CD14-positive monocyte (primary cell): ENCODE data around the gene LRRN4CL. TPM values are rescaled to one million over a fixed set of nuclear protein-coding genes. Genes with fewer than 3 reads are reported as not detected.
A peak's percentile ranks its signal among the peaks of the same experiment; 100 is the strongest.

ENCODE experiments used
- DNase-seq, 3 donors: peaks; one replicate each; pipeline ENCODE4 v3.0.0-alpha.2; 2011 to 2022
- H2AFZ ChIP-seq: 2 replicates; pipeline ENCODE4 v1.6.0; 2012; ENCODE audit warnings: mild to moderate bottlenecking, low read depth, low read length, inconsistent platforms; ENCODE audit not compliant: insufficient read depth, poor library complexity, severe bottlenecking
- H3K27ac ChIP-seq, 2 donors: 1 replicate in 1 of 2; 2 replicates in 1 of 2; pipeline ENCODE4 v1.5.1; 2012 to 2013; ENCODE audit warnings: low read length in 2 of 2, control low read depth in 1 of 2, inconsistent platforms in 1 of 2, low read depth in 1 of 2, mild to moderate bottlenecking in 1 of 2
- H3K27me3 ChIP-seq, 2 donors: one replicate each; pipeline versions ENCODE4 v1.6.0 to v1.6.1; 2011 to 2013; ENCODE audit warnings: low read length in 2 of 2; ENCODE audit not compliant: control insufficient read depth in 2 of 2, insufficient read depth in 2 of 2
- H3K36me3 ChIP-seq, 2 donors: replicated peaks in 1 of 2; 1 replicate in 1 of 2; 2 replicates in 1 of 2; pipeline versions ENCODE4 v1.5.1 to v1.6.1; 2012 to 2013; ENCODE audit warnings: low read length in 2 of 2, control low read depth in 1 of 2, inconsistent platforms in 1 of 2, mild to moderate bottlenecking in 1 of 2; ENCODE audit not compliant: insufficient read depth in 2 of 2, control insufficient read depth in 1 of 2
- H3K4me1 ChIP-seq, 2 donors: 1 replicate in 1 of 2; 2 replicates in 1 of 2; pipeline versions ENCODE4 v1.5.1 to v1.6.1; 2012 to 2013; ENCODE audit warnings: low read length in 2 of 2, control low read depth in 1 of 2, inconsistent platforms in 1 of 2, mild to moderate bottlenecking in 1 of 2, moderate library complexity in 1 of 2; ENCODE audit not compliant: insufficient read depth in 2 of 2, control insufficient read depth in 1 of 2
- H3K4me2 ChIP-seq: replicated peaks from 2 replicates; pipeline ENCODE3; 2012; ENCODE audit warnings: low read length, moderate library complexity, mild to moderate bottlenecking; ENCODE audit not compliant: poor library complexity, severe bottlenecking; ENCODE audit errors: extremely low read depth
- H3K4me3 ChIP-seq, 3 experiments: fragments of 200-600 bp in 1 of 3; sonication (generic) in 1 of 3; replicated peaks in 1 of 3; 1 replicate in 2 of 3; 2 replicates in 1 of 3; pipeline ENCODE4 v1.5.1; 2011 to 2013; ENCODE audit warnings: low read length in 3 of 3, mild to moderate bottlenecking in 3 of 3, control low read depth in 2 of 3, low read depth in 2 of 3, inconsistent platforms in 1 of 3, moderate library complexity in 1 of 3
- H3K79me2 ChIP-seq: 2 replicates; pipeline ENCODE4 v1.6.0; 2012; ENCODE audit warnings: mild to moderate bottlenecking, control low read depth, inconsistent platforms, low read length, moderate library complexity; ENCODE audit not compliant: insufficient read depth
- H3K9ac ChIP-seq: 2 replicates; pipeline ENCODE4 v1.6.0; 2017; ENCODE audit warnings: low read length, mild to moderate bottlenecking; ENCODE audit not compliant: insufficient read depth, poor library complexity, severe bottlenecking
- H3K9me3 ChIP-seq, 2 donors: replicated peaks in 1 of 2; 1 replicate in 1 of 2; 2 replicates in 1 of 2; pipeline versions ENCODE4 v1.5.1 to v1.6.1; 2012 to 2013; ENCODE audit warnings: low read length in 2 of 2, control low read depth in 1 of 2; ENCODE audit not compliant: control insufficient read depth in 1 of 2, insufficient read depth in 1 of 2
- H4K20me1 ChIP-seq: 2 replicates; pipeline ENCODE4 v1.6.0; 2012; ENCODE audit warnings: mild to moderate bottlenecking, low read length, control low read depth, moderate library complexity; ENCODE audit not compliant: insufficient read depth
- H3K27ac Mint-ChIP-seq, 7 donors: one replicate each; pipeline ENCODE4 v1.8.0; 2020; ENCODE audit warnings: mild to moderate bottlenecking in 7 of 7, mixed read lengths in 7 of 7, moderate library complexity in 6 of 7, inconsistent platforms in 2 of 7
- H3K27me3 Mint-ChIP-seq, 3 donors: one replicate each; pipeline ENCODE4 v1.8.0; 2021 to 2022; ENCODE audit warnings: low read depth in 3 of 3, mild to moderate bottlenecking in 3 of 3, mixed read lengths in 3 of 3, moderate library complexity in 3 of 3, inconsistent platforms in 1 of 3
- H3K36me3 Mint-ChIP-seq, 2 donors: one replicate each; pipeline ENCODE4 v1.8.0; 2020; ENCODE audit warnings: mixed read lengths in 2 of 2, inconsistent platforms in 1 of 2, mild to moderate bottlenecking in 1 of 2
- H3K4me1 Mint-ChIP-seq: one replicate; pipeline ENCODE4 v1.8.0; 2020; ENCODE audit warnings: mild to moderate bottlenecking, mixed read lengths
- H3K4me3 Mint-ChIP-seq, 2 donors: one replicate each; pipeline ENCODE4 v1.8.0; 2020; ENCODE audit warnings: mild to moderate bottlenecking in 2 of 2, mixed read lengths in 2 of 2, moderate library complexity in 1 of 2
- H3K9me3 Mint-ChIP-seq, 7 donors: one replicate each; pipeline ENCODE4 v1.8.0; 2020 to 2022; ENCODE audit warnings: mixed read lengths in 7 of 7, mild to moderate bottlenecking in 6 of 7, moderate library complexity in 6 of 7, inconsistent platforms in 2 of 7
- WGBS: methylation state at CpG from one replicate; pipeline ENCODE4 v1.1.5; 2013; ENCODE audit warnings: missing lambda C conversion rate; ENCODE audit not compliant: insufficient coverage; 5-methylcytosine and 5-hydroxymethylcytosine counted together
- intact Hi-C, 2 donors: fragments of 100-400 bp; cut with micrococcal nuclease; formaldehyde crosslinking; loops; one replicate each; pipeline versions ENCODE4 v1.15.0 to v1.15.1; 2023
- polyA plus RNA-seq, 3 donors: library from polyadenylated mRNA; depleted of rRNA in 1 of 3; unstranded in 2 of 3; stranded (reverse) in 1 of 3; fragments of 300-500 nt in 2 of 3; fragments of >200 nt in 1 of 3; fragmentation: Illumina TruSeq in 2 of 3; gene quantifications; 1 replicate in 2 of 3; 2 replicates in 1 of 3; pipeline ENCODE4 v1.2.3, GENCODE V29; 2012 to 2021
- TF ChIP-seq, protein P1 (sequence below): fragments of 200-600 bp; IDR thresholded peaks from one replicate; pipeline ENCODE4 v1.8.0; 2022; ENCODE audit warnings: antibody characterized with exemption, mild to moderate bottlenecking

LRRN4CL gene
- polyA plus RNA-seq, 3 donors = not detected

DNA sequence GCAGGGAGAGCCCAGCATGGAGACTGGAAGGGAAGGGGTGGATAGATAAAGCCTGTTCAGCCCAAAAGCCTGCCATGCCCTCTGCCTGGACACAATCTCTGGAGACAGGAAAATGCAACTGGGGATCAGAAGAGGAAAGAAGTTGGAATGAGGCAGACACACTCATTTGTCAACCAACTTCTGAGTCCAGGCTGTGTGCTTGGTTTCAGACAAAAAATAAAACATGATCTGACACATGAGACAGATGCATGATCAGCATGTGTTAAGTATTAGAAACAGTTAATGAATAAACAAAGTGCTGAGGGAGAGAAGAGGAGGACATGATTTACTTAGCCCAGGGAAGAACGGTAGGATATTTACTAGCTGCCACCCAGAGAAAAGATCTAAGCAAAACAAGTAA is 839 bp downstream of the LRRN4CL start:
- Histone ChIP-seq H3K4me2 (no peak overlapping the region), H3K27me3 (peaks cover 9 to 26% of the 10 kb centered on the region in 2 donors), H3K36me3 (peaks cover 29 to 39% of the 10 kb centered on the region in 2 donors), H3K4me3 (no peak overlapping the region), H3K9ac (no peak overlapping the region), H3K4me1 (peaks cover 5 to 8% of the 10 kb centered on the region in 2 donors), H3K9me3 (no peaks in the 10 kb centered on the region), H3K27ac (no peak overlapping the region), H2AFZ (peak overlapping the region; percentile 72), H3K79me2 (no peaks in the 10 kb centered on the region), H4K20me1 (no peaks in the 10 kb centered on the region)
- Mint-ChIP-seq H3K27ac (no peak overlapping the region), H3K36me3 (peaks cover 41 to 45% of the 10 kb centered on the region in 2 donors), H3K27me3 (peaks cover 25 to 32% (median 29%) of the 10 kb centered on the region in 3 donors), H3K4me3 (peak overlapping the region in 1 of 2 donors; percentile 63), H3K9me3 (peaks cover 0 to 4% (median 0%) of the 10 kb centered on the region in 7 donors), H3K4me1 (peaks cover 5% of the 10 kb centered on the region)
- intact Hi-C loops = loop anchor here in 1 of 2 donors (5.0 kb wide), 1 partner anchor 291 kb away; no protein-coding TSS in a partner anchor
- TF ChIP-seq, protein P1, sequence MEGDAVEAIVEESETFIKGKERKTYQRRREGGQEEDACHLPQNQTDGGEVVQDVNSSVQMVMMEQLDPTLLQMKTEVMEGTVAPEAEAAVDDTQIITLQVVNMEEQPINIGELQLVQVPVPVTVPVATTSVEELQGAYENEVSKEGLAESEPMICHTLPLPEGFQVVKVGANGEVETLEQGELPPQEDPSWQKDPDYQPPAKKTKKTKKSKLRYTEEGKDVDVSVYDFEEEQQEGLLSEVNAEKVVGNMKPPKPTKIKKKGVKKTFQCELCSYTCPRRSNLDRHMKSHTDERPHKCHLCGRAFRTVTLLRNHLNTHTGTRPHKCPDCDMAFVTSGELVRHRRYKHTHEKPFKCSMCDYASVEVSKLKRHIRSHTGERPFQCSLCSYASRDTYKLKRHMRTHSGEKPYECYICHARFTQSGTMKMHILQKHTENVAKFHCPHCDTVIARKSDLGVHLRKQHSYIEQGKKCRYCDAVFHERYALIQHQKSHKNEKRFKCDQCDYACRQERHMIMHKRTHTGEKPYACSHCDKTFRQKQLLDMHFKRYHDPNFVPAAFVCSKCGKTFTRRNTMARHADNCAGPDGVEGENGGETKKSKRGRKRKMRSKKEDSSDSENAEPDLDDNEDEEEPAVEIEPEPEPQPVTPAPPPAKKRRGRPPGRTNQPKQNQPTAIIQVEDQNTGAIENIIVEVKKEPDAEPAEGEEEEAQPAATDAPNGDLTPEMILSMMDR = no peak
- no CpG with 5 or more reads among the region's 1 CpG for WGBS
- no peak for DNase-seq

DNA sequence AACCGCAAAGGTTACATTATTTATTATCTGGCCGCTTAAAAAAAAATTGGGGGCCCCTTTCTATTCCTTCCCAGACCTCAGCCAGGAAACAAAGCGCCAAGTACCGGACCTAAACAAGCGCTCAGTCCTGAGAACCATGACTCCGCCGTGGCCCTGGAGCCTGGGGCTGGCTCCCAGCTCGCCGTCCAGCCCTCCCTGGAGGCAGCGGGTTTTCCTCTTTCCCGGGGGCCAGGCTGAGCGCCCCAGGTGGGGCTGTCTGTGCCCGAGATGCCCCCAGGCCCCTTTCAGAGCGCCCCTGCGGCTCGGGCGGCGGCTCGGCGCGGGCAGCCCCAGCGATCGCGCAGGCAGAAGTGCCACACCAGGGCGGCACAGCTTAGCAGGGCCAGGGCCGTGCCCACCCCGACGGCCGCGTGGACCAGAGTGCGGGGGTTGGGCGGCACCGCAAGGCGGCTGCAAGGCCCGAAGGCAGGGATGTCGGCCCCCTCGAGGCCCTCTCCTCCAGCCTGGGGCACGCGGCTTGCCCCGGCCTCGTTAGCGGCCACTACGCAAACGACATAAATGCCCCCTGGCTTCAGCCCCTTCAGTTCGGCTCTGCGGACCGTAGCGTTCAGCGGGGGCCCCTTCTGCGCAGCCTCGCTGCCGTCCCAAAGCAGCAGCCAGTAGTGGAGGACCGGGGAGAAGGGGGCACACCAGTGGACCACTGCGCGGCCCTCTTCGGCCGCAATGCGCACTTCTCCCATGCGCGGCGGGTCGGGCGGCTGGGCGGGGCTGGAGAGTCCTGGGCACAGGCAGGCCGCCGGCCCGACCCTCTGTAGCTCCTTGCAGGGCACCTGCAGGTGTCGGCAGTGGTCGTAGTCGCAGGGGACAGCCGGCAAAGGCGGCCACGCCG is 1.6 kb downstream of the LRRN4CL start:
- peak overlapping the region; percentile 36 for H3K9ac ChIP-seq
- peak overlapping the region; percentile 53 to 80 for H3K4me3 Mint-ChIP-seq
- peak overlapping the region; percentile 58 for H3K4me2 ChIP-seq
- intact Hi-C loops = loop anchor here in 1 of 2 donors (5.0 kb wide), 1 partner anchor 290 kb away; no protein-coding TSS in a partner anchor
- H3K9me3 ChIP-seq = no peaks in the 10 kb centered on the region
- peaks cover 0 to 4% (median 0%) of the 10 kb centered on the region in 7 donors for H3K9me3 Mint-ChIP-seq
- H3K27me3 Mint-ChIP-seq = peaks cover 26 to 32% (median 29%) of the 10 kb centered on the region in 3 donors
- TF ChIP-seq, protein P1 = no peak
- no peak for DNase-seq
- no peak overlapping the region for H3K4me3 ChIP-seq
- no peaks in the 10 kb centered on the region for H4K20me1 ChIP-seq
- no peak overlapping the region for H3K27ac Mint-ChIP-seq
- peaks cover 9 to 26% of the 10 kb centered on the region in 2 donors for H3K27me3 ChIP-seq
- H2AFZ ChIP-seq = peak overlapping the region; percentile 72
- H3K36me3 Mint-ChIP-seq = peaks cover 37 to 39% of the 10 kb centered on the region in 2 donors
- H3K4me1 ChIP-seq = peaks cover 5 to 8% of the 10 kb centered on the region in 2 donors
- H3K27ac ChIP-seq = no peak overlapping the region
- H3K79me2 ChIP-seq = no peaks in the 10 kb centered on the region
- WGBS = 36% methylated on average over 73 of the region's 74 CpGs
- peaks cover 5% of the 10 kb centered on the region for H3K4me1 Mint-ChIP-seq
- H3K36me3 ChIP-seq = peaks cover 26 to 32% of the 10 kb centered on the region in 2 donors
